NT2/D1 (cell line): ENCODE measurements around the gene RTN1.

Source experiments
- YY1 ChIP-seq: IDR thresholded peaks from 2 replicates; pipeline ENCODE4 v1.6.1; 2011; ENCODE audit not compliant: insufficient read length, insufficient read depth
- ZNF274 ChIP-seq: IDR thresholded peaks from 2 replicates; pipeline ENCODE4 v1.6.1; 2011; ENCODE audit warnings: mild to moderate bottlenecking, low read depth, low read length

- TF ChIP-seq YY1 (no peak), ZNF274 (no peak)
These were observed 294.0 kb downstream of the RTN1 start, which contains the start of gene CCDC175 for GRCh38 chr14:59576332-59577294.
